Measurements from ENCODE around the gene EMC8.

DNA sequence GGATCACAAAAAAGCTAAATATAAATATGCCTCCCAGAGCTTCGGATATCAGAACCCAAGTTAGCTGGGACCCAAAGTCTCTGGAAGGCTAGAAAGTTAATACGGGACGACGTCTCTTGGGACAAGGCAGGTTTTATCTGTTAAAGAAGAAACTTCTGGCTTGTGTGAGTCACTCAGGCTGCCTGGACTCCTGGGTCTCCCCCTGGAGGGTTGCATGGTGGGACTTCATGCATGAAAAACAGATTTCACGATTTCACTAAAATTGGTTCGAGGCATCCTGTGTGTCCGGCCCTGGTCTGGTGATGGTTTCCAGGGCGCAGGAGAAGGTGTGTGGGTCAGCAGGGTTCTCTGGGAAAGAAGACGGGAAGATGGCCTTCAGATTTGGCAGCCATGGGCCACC is 47.1 kb upstream of the EMC8 start:
- TF ChIP-seq, protein P1, sequence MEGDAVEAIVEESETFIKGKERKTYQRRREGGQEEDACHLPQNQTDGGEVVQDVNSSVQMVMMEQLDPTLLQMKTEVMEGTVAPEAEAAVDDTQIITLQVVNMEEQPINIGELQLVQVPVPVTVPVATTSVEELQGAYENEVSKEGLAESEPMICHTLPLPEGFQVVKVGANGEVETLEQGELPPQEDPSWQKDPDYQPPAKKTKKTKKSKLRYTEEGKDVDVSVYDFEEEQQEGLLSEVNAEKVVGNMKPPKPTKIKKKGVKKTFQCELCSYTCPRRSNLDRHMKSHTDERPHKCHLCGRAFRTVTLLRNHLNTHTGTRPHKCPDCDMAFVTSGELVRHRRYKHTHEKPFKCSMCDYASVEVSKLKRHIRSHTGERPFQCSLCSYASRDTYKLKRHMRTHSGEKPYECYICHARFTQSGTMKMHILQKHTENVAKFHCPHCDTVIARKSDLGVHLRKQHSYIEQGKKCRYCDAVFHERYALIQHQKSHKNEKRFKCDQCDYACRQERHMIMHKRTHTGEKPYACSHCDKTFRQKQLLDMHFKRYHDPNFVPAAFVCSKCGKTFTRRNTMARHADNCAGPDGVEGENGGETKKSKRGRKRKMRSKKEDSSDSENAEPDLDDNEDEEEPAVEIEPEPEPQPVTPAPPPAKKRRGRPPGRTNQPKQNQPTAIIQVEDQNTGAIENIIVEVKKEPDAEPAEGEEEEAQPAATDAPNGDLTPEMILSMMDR (IDR thresholded peaks at IDR 0.05; ENCODE audit: low read depth, low read length), result no peak
- no peak for TF ChIP-seq EZH2phosphoT487 (IDR thresholded peaks at IDR 0.05; ENCODE audit: low read depth)

All from OCI-LY3 (cell line).